ENCODE measurements around the gene WDR20. TPM values are rescaled to one million over a fixed set of nuclear protein-coding genes. Genes with fewer than 3 reads are reported as not detected.

WDR20 gene
- 44.8 TPM for total RNA-seq

GRCh38 chr14:102139286-102140026 is at the start of gene WDR20:
Gene WDR20 (plus strand): TSS chr14:102139897. CDS start chr14:102139924, 27 bp downstream.
- no peaks in the 10 kb centered on the region for H3K9me3 ChIP-seq
- peaks cover 0 to 21% of the 10 kb centered on the region in 2 donors for H3K4me1 ChIP-seq
- H3K4me3 ChIP-seq, result peak within 1 kb of the TSS; percentile 96 to 99
- H3K27me3 ChIP-seq, result no peaks in the 10 kb centered on the region
- H3K36me3 ChIP-seq, result peaks cover 0 to 7% of the 10 kb centered on the region in 2 donors
- peak within 1 kb of the TSS; percentile 81 to 85 for H3K27ac ChIP-seq
- DNase-seq (ENCODE audit: low spot score in 2 of 2), result peak; percentile 90 to 98
- intact Hi-C loops (cut with DNase I), result loop anchor here (1.0 to 5.0 kb wide), 3 partner anchors 52 to 178 kb away; partner anchors contain the start of genes DYNC1H1, HSP90AA1 and ZNF839
- no peak for TF ChIP-seq CTCF (IDR thresholded peaks at IDR 0.05)

- intact Hi-C loops (cut with DNase I), result no loop called here
- Histone ChIP-seq H3K36me3 (peaks cover 0 to under 1% of the 10 kb centered on the region in 2 donors), H3K4me3 (no peak overlapping the region), H3K9me3 (no peaks in the 10 kb centered on the region), H3K27me3 (no peaks in the 10 kb centered on the region), H3K27ac (no peak overlapping the region), H3K4me1 (peaks cover 0 to 6% of the 10 kb centered on the region in 2 donors)
- no peak for TF ChIP-seq CTCF (IDR thresholded peaks at IDR 0.05)
- DNase-seq (ENCODE audit: low spot score in 2 of 2), result no peak
Observed at GRCh38 chr14:102090713-102091112, 49.0 kb upstream of the WDR20 start.

- no peaks in the 10 kb centered on the region for H3K9me3 ChIP-seq
- H3K27ac ChIP-seq, result no peak overlapping the region
- peaks cover 0 to 5% of the 10 kb centered on the region in 2 donors for H3K4me1 ChIP-seq
- H3K36me3 ChIP-seq, result no peaks in the 10 kb centered on the region
- DNase-seq (ENCODE audit: low spot score in 2 of 2), result no peak
- no peak for TF ChIP-seq CTCF (IDR thresholded peaks at IDR 0.05)
- H3K4me3 ChIP-seq, result no peak overlapping the region
- H3K27me3 ChIP-seq, result no peaks in the 10 kb centered on the region
- intact Hi-C loops (cut with DNase I), result no loop called here
Observed at GRCh38 chr14:102092806-102093205, 46.9 kb upstream of the WDR20 start.

- no peaks in the 10 kb centered on the region for H3K36me3 ChIP-seq
- H3K4me3 ChIP-seq, result no peak overlapping the region
- intact Hi-C loops (cut with DNase I), result no loop called here
- H3K4me1 ChIP-seq, result no peaks in the 10 kb centered on the region
- DNase-seq (ENCODE audit: low spot score in 2 of 2), result no peak
- no peak for TF ChIP-seq CTCF (IDR thresholded peaks at IDR 0.05)
- H3K9me3 ChIP-seq, result no peaks in the 10 kb centered on the region
- no peaks in the 10 kb centered on the region for H3K27me3 ChIP-seq
- no peak overlapping the region for H3K27ac ChIP-seq
Observed at GRCh38 chr14:102094101-102094500, 45.6 kb upstream of the WDR20 start.

GRCh38 chr14:102095231-102095870 is 44.3 kb upstream of the WDR20 start:
- no peak for DNase-seq (ENCODE audit: low spot score in 2 of 2)
- H3K27me3 ChIP-seq, result no peaks in the 10 kb centered on the region
- intact Hi-C loops (cut with DNase I), result no loop called here

More at GRCh38 chr14:102095231-102095870, 44.3 kb upstream of the WDR20 start:
- H3K27ac ChIP-seq, result no peak overlapping the region
- no peaks in the 10 kb centered on the region for H3K9me3 ChIP-seq
- no peak for TF ChIP-seq CTCF (IDR thresholded peaks at IDR 0.05)
- H3K4me3 ChIP-seq, result no peak overlapping the region
- H3K36me3 ChIP-seq, result no peaks in the 10 kb centered on the region
- no peaks in the 10 kb centered on the region for H3K4me1 ChIP-seq
